GM12878 (cell line): ENCODE measurements around the gene TRIP11. TPM values are rescaled to one million over a fixed set of nuclear protein-coding genes. Genes with fewer than 3 reads are reported as not detected.

Experiments used
- ATAC-seq: fragments of 200-7000 bp; cut with Tn5 transposase; 3 replicates; pipeline ENCODE4 v1.9.1; 2020; ENCODE audit warnings: mild to moderate bottlenecking, moderate library complexity
- Bru-seq: library from RNA; stranded (reverse); fragments of 400-500 nt; gene quantifications from one replicate; lab custom pipeline; 2021; lab: Mats Ljungman, UMichigan
- BruChase-seq, 2 experiments: library from RNA; stranded (reverse); fragments of 400-500 nt; gene quantifications; one replicate each; lab custom pipeline; 2021; lab: Mats Ljungman, UMichigan
- BruUV-seq: library from RNA; stranded (reverse); fragments of 400-500 nt; replicated peaks from 2 replicates; lab custom pipeline; 2021; lab: Mats Ljungman, UMichigan
- CTCF ChIA-PET: fragments of 300-600 bp; sonication (Branson Sonifier 250); formaldehyde crosslinking; extraction: SDS; loops from one replicate; lab custom pipeline; 2021; ENCODE audit warnings: inconsistent platforms; lab: Yijun Ruan, JAX
- POLR2A ChIA-PET: fragments of 350-600 bp; formaldehyde crosslinking; extraction: SDS; loops from one replicate; lab custom pipeline; 2021; ENCODE audit warnings: inconsistent platforms; lab: Charles Lee
- RAD21 ChIA-PET: fragments of 300-600 bp; sonication (Branson Sonifier 250); formaldehyde crosslinking; loops from one replicate; lab custom pipeline; 2023; ENCODE audit warnings: antibody characterized with exemption; ENCODE audit not compliant: unreplicated experiment; lab: Charles Lee
- SMC1A ChIA-PET: fragments of 300-600 bp; sonication (Branson Sonifier 250); formaldehyde crosslinking; loops from one replicate; lab custom pipeline; 2023; ENCODE audit not compliant: unreplicated experiment, uncharacterized antibody; lab: Charles Lee
- DNase-seq: peaks from one replicate; pipeline ENCODE4 v3.0.0-alpha.2; 2011; ENCODE audit warnings: low read depth, low spot score
- FAIRE-seq: peaks from 3 replicates; lab custom pipeline; 2011; peaks lifted over from hg19 to GRCh38; lab: Jason Lieb, UNC
- H2AFZ ChIP-seq: 2 replicates; pipeline ENCODE4 v1.6.0; 2011; ENCODE audit warnings: low read depth, low read length, control low read depth; ENCODE audit not compliant: control insufficient read depth
- H3K27ac ChIP-seq: 2 replicates; pipeline ENCODE4 v1.5.1; 2011; ENCODE audit warnings: control low read depth; ENCODE audit not compliant: control insufficient read depth, insufficient read depth
- H3K27me3 ChIP-seq, 2 experiments: replicated peaks in 1 of 2; 2 replicates each; pipeline versions ENCODE4 v1.6.0 to v1.6.1; 2011; ENCODE audit warnings: low read length in 1 of 2; ENCODE audit not compliant: control insufficient read depth in 2 of 2, insufficient read depth in 2 of 2
- H3K36me3 ChIP-seq, 2 experiments: 2 replicates each; pipeline ENCODE4 v1.5.1; 2011; ENCODE audit warnings: low read length in 1 of 2; ENCODE audit not compliant: control insufficient read depth in 2 of 2, insufficient read depth in 2 of 2
- H3K4me1 ChIP-seq: 2 replicates; pipeline ENCODE4 v1.6.1; 2011; ENCODE audit warnings: mild to moderate bottlenecking, low read length, moderate library complexity, mixed read lengths; ENCODE audit not compliant: control insufficient read depth, insufficient read depth
- H3K4me2 ChIP-seq: 2 replicates; pipeline ENCODE4 v1.6.0; 2011; ENCODE audit warnings: control low read depth; ENCODE audit not compliant: control insufficient read depth, insufficient read depth
- H3K4me3 ChIP-seq: fragments of 200-600 bp; sonication (generic); 2 replicates; pipeline ENCODE4 v1.5.1; 2016
- H3K79me2 ChIP-seq: 2 replicates; pipeline ENCODE4 v1.6.0; 2011; ENCODE audit warnings: low read length; ENCODE audit not compliant: control insufficient read depth, insufficient read depth
- H3K9ac ChIP-seq: 2 replicates; pipeline ENCODE4 v1.8.0; 2011; ENCODE audit warnings: low read length, control low read depth, mixed read lengths; ENCODE audit not compliant: control insufficient read depth, insufficient read depth
- H3K9me3 ChIP-seq: replicated peaks from 3 replicates; pipeline ENCODE4 v1.5.1; 2011; ENCODE audit warnings: mild to moderate bottlenecking, low read length; ENCODE audit not compliant: control insufficient read depth, insufficient read depth
- H4K20me1 ChIP-seq: 2 replicates; pipeline ENCODE4 v1.6.0; 2011; ENCODE audit not compliant: control insufficient read depth, insufficient read depth
- ASH2L ChIP-seq: fragments of 300-600, 200-600 bp; sonication (generic); IDR thresholded peaks from 2 replicates; pipeline ENCODE4 v1.6.1; 2017; ENCODE audit warnings: low read depth, mild to moderate bottlenecking, borderline replicate concordance
- CHD2 ChIP-seq: IDR thresholded peaks from 2 replicates; pipeline ENCODE4 v1.6.1; 2011; ENCODE audit warnings: low read depth, low read length, improper control_type of control experiment, borderline replicate concordance
- EP300 ChIP-seq, 2 experiments: fragments of 150-350 bp in 1 of 2; IDR thresholded peaks; 2 replicates each; pipeline ENCODE4 v1.6.1; 2011 to 2012; ENCODE audit warnings: low read depth in 2 of 2, low read length in 2 of 2, borderline replicate concordance in 1 of 2, improper control_type of control experiment in 1 of 2, inconsistent platforms in 1 of 2; ENCODE audit not compliant: control insufficient read depth in 1 of 2
- MXI1 ChIP-seq: fragments of 150-350 bp; IDR thresholded peaks from 2 replicates; pipeline ENCODE4 v1.6.1; 2011; ENCODE audit warnings: low read depth, mild to moderate bottlenecking, inconsistent platforms, low read length, improper control_type of control experiment
- RFX5 ChIP-seq: IDR thresholded peaks from 2 replicates; pipeline ENCODE4 v1.6.1; 2011; ENCODE audit warnings: low read depth, low read length, improper control_type of control experiment
- SIN3A ChIP-seq: IDR thresholded peaks from 2 replicates; pipeline ENCODE4 v1.6.1; 2012; ENCODE audit warnings: low read depth, low read length, improper control_type of control experiment
- SIX5 ChIP-seq: IDR thresholded peaks from 2 replicates; pipeline ENCODE4 v1.6.1; 2011; ENCODE audit warnings: mild to moderate bottlenecking, low read depth, low read length, moderate library complexity; ENCODE audit not compliant: severe bottlenecking
- SKIL ChIP-seq: fragments of 450-650 bp; IDR thresholded peaks from 2 replicates; pipeline ENCODE4 v1.6.1; 2017; ENCODE audit warnings: mild to moderate bottlenecking, low read depth, inconsistent platforms; ENCODE audit not compliant: poor library complexity, severe bottlenecking
- TBL1XR1 ChIP-seq: IDR thresholded peaks from 2 replicates; pipeline ENCODE4 v1.6.1; 2012; ENCODE audit warnings: low read depth, low read length, improper control_type of control experiment
- TCF3 ChIP-seq: IDR thresholded peaks from 2 replicates; pipeline ENCODE4 v1.6.1; 2012; ENCODE audit warnings: low read depth, mild to moderate bottlenecking, low read length, borderline replicate concordance; ENCODE audit not compliant: insufficient read depth
- WGBS: methylation state at CpG from one replicate; pipeline ENCODE4 v1.1.6; 2016; ENCODE audit warnings: low lambda C conversion rate; ENCODE audit not compliant: insufficient replicate concordance, insufficient coverage; ENCODE audit errors: missing lambda C conversion rate; 5-methylcytosine and 5-hydroxymethylcytosine counted together
- in situ Hi-C: fragments of 300-500 bp; cut with MboI; formaldehyde crosslinking; loops from 9 replicates; pipeline ENCODE4 v1.14.3; 2018; ENCODE audit warnings: mixed read lengths
- intact Hi-C: fragments of 100-400 bp; cut with micrococcal nuclease; formaldehyde crosslinking; loops from one replicate; pipeline ENCODE4 v1.14.2; 2022; ENCODE audit not compliant: unreplicated experiment
- long read RNA-seq, 2 experiments: library from polyadenylated mRNA; unstranded; transcript quantifications; one replicate each; pipeline ENCODE4 v2.0.0, GENCODE V29; 2019 to 2020
- polyA minus RNA-seq, 3 experiments: library from RNA; depleted of rRNA, polyadenylated mRNA; stranded (reverse); fragments of >200 nt; gene quantifications; 2 replicates each; pipeline ENCODE4 v1.2.3, GENCODE V29; 2011
- polyA plus RNA-seq, 11 experiments: library from polyadenylated mRNA; depleted of rRNA in 4 of 11; unstranded in 6 of 11; stranded (reverse) in 5 of 11; fragments of >200 nt; fragmentation: Nextera tagmentation in 4 of 11; fragmentation: Illumina TruSeq in 1 of 11; extraction: Ambion mirVana in 4 of 11; extraction: Trizol in 1 of 11; gene quantifications; 1 replicate in 1 of 11; 2 replicates in 10 of 11; pipeline versions ENCODE4 v1.2.1 to v1.2.3, GENCODE V29; 2011 to 2016; ENCODE audit warnings: inconsistent platforms in 2 of 11, missing spikeins in 2 of 11, low read depth in 1 of 11
- total RNA-seq, 4 experiments: library from RNA; depleted of rRNA in 3 of 4; stranded (reverse); fragments of >200 nt in 3 of 4; fragmentation: Illumina TruSeq in 1 of 4; extraction: Trizol in 1 of 4; gene quantifications; 2 replicates each; pipeline versions ENCODE4 v1.2.1 to v1.2.3, GENCODE V29; 2013 to 2021
- TF ChIP-seq, protein P1 (sequence below): fragments of 450-650 bp; IDR thresholded peaks from 2 replicates; pipeline ENCODE4 v1.6.1; 2017; ENCODE audit warnings: borderline replicate concordance
- TF ChIP-seq, protein P2 (sequence below): IDR thresholded peaks from 2 replicates; pipeline ENCODE4 v1.6.1; 2011; ENCODE audit warnings: mild to moderate bottlenecking, low read depth, low read length, moderate library complexity; ENCODE audit not compliant: insufficient replicate concordance

TRIP11 gene
- total RNA-seq (2013; cell fraction: nucleolus; rRNA removed): 66.2 and 80.1 TPM in 2 replicates
- total RNA-seq (2014; rRNA removed): 12.8 and 17.2 TPM in 2 replicates
- total RNA-seq (2014; rRNA removed; fragmentation: Illumina TruSeq; extraction: Trizol): 21.8 and 22.3 TPM in 2 replicates
- total RNA-seq (2021): 30.5 and 33.7 TPM in 2 replicates
- 3.8 TPM for polyA plus RNA-seq (2011; ENCODE audit: low read depth)
- 17.5 and 23.4 TPM in 2 replicates for polyA plus RNA-seq (2011; rRNA removed)
- 6.3 and 7.0 TPM in 2 replicates for polyA plus RNA-seq (2011; cell fraction: cytosol; rRNA removed)
- 10.2 and 16.4 TPM in 2 replicates for polyA plus RNA-seq (2011; cell fraction: nucleus; rRNA removed)
- polyA plus RNA-seq (2012): 9.4 and 10.4 TPM in 2 replicates
- polyA plus RNA-seq (2014; fragmentation: Illumina TruSeq; extraction: Trizol): 14.8 and 18.8 TPM in 2 replicates
- polyA plus RNA-seq (2014; fragmentation: Nextera tagmentation; extraction: Ambion mirVana): 10 to 100 TPM in 1 of 2 experiments, 1 to 10 TPM in 1; 7.1 to 32.0 TPM
- 5.2 and 5.3 TPM in 2 replicates for polyA plus RNA-seq (2014; rRNA removed)
- polyA plus RNA-seq (2016; fragmentation: Nextera tagmentation; extraction: Ambion mirVana): 10 to 100 TPM; 43.1 to 46.1 TPM
- polyA minus RNA-seq (2011; rRNA and poly(A)+ RNA removed): 63.1 and 64.3 TPM in 2 replicates
- polyA minus RNA-seq (2011; cell fraction: cytosol; rRNA and poly(A)+ RNA removed): 11.3 and 19.6 TPM in 2 replicates
- 29.5 and 41.3 TPM in 2 replicates for polyA minus RNA-seq (2011; cell fraction: nucleus; rRNA and poly(A)+ RNA removed)
- Bru-seq, nascent RNA: percentile 81 among the genes with signal in this experiment
- BruChase-seq, experiment 1, labeled RNA remaining after a 6-hour chase: percentile 75 among the genes with signal in this experiment
- percentile 79 among the genes with signal in this experiment for BruChase-seq, experiment 2, labeled RNA remaining after a 2-hour chase
- long read RNA-seq, experiment 1, partial matches to known transcripts: 6 of 10 reads
- long read RNA-seq, experiment 1, other reads (novel, unspliced or antisense): 4 of 10 reads
- long read RNA-seq, experiment 2, partial matches to known transcripts: 189 of 209 reads
- long read RNA-seq, experiment 2, other reads (novel, unspliced or antisense): 19 of 209 reads

- Histone ChIP-seq H3K27ac (peak within 1 kb of the TSS; percentile 99), H3K79me2 (peaks cover 56% of the 10 kb centered on the region), H4K20me1 (no peaks in the 10 kb centered on the region), H3K9me3 (no peaks in the 10 kb centered on the region; the same call in 1 of the 3 replicates), H3K4me1 (no peaks in the 10 kb centered on the region), H3K36me3 (no peaks in the 10 kb centered on the region), H3K4me3 (peak within 1 kb of the TSS; percentile 82), H2AFZ (peak within 1 kb of the TSS; percentile 97), H3K27me3 (no peaks in the 10 kb centered on the region), H3K4me2 (peak within 1 kb of the TSS; percentile 96), H3K9ac (peak within 1 kb of the TSS; percentile 100)
- under 1% methylated on average over 57 of the region's 57 CpGs for WGBS
- ChIA-PET SMC1A (interaction anchor here (0.6 to 1.4 kb wide), 10 partner anchors 8 to 651 kb away, joined by 3 to 7 read pairs (median 3); no protein-coding TSS in a partner anchor), POLR2A (interaction anchor here (0.6 to 1.8 kb wide), 6 partner anchors 10 to 637 kb away, joined by 3 to 8 read pairs (median 3); partner anchors contain the start of genes ATXN3, CPSF2 and NDUFB1), CTCF (interaction anchor here (1.0 to 2.2 kb wide), 4 partner anchors 14 to 66 kb away, joined by 3 to 12 read pairs (median 4); partner anchors contain the start of gene ATXN3), RAD21 (interaction anchor here (0.6 to 2.0 kb wide), 7 partner anchors 16 to 531 kb away, joined by 3 to 6 read pairs (median 3); partner anchors contain the start of genes ATXN3, CPSF2 and NDUFB1)
- ATAC-seq: peak; percentile 98
- peak; percentile 72 for DNase-seq
- BruUV-seq: no TSS peak
- in situ Hi-C loops (no loop called here), intact Hi-C loops (loop anchor here (5.0 kb wide), 2 partner anchors 67 to 528 kb away; partner anchors contain the start of genes ATXN3 and PPP4R3A)
- FAIRE-seq: no peak
- TF ChIP-seq CHD2 (peak; percentile 65), TBL1XR1 (0 out of 2 replicates have a peak, but pooled peaks have one; percentile 43), TCF3 (peak; percentile 58), MXI1 (peak; percentile 70; the same call in 1 of the 2 replicates), EP300 (IDR thresholded peaks at IDR 0.05; ENCODE audit: borderline replicate concordance in 1 of 2, control insufficient read depth in 1 of 2, low read depth in 2 of 2, low read length in 2 of 2) (no peak), SKIL (no peak), RFX5 (peak; percentile 56), SIN3A (peak; percentile 66; the same call in 1 of the 2 replicates), SIX5 (peak; percentile 48), ASH2L (no peak)
- TF ChIP-seq, protein P1, sequence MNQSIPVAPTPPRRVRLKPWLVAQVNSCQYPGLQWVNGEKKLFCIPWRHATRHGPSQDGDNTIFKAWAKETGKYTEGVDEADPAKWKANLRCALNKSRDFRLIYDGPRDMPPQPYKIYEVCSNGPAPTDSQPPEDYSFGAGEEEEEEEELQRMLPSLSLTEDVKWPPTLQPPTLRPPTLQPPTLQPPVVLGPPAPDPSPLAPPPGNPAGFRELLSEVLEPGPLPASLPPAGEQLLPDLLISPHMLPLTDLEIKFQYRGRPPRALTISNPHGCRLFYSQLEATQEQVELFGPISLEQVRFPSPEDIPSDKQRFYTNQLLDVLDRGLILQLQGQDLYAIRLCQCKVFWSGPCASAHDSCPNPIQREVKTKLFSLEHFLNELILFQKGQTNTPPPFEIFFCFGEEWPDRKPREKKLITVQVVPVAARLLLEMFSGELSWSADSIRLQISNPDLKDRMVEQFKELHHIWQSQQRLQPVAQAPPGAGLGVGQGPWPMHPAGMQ: no peak
- TF ChIP-seq, protein P2, sequence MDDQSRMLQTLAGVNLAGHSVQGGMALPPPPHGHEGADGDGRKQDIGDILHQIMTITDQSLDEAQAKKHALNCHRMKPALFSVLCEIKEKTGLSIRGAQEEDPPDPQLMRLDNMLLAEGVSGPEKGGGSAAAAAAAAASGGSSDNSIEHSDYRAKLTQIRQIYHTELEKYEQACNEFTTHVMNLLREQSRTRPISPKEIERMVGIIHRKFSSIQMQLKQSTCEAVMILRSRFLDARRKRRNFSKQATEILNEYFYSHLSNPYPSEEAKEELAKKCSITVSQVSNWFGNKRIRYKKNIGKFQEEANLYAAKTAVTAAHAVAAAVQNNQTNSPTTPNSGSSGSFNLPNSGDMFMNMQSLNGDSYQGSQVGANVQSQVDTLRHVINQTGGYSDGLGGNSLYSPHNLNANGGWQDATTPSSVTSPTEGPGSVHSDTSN: peak; percentile 48
Observed at GRCh38 chr14:92039719-92040430, at the start of gene TRIP11. Gene TRIP11 (minus strand): TSS chr14:92040059. CDS start chr14:92039685, 374 bp downstream.
